SKM-1 (cell line): Measurements from ENCODE around the gene GNG7.
"Not testable (repeated sequence)": the region's sequence is repeated elsewhere in the genome, so short reads cannot be mapped to it uniquely, and the experiment has no call there.

Source experiments
- DNase-seq: peaks from one replicate; lab custom pipeline; 2025; ENCODE audit not compliant: unreplicated experiment; lab: John Stamatoyannopoulos, UW

GNG7 gene

GRCh38 chr19:2579678-2580280, 122.7 kb downstream of the GNG7 start:
- no peak for DNase-seq

- DNase-seq: no peak
Measured at GRCh38 chr19:2578901-2579677, 123.4 kb downstream of the GNG7 start.

- no peak for DNase-seq
Measured at GRCh38 chr19:2578391-2578890, 124.1 kb downstream of the GNG7 start.

DNA sequence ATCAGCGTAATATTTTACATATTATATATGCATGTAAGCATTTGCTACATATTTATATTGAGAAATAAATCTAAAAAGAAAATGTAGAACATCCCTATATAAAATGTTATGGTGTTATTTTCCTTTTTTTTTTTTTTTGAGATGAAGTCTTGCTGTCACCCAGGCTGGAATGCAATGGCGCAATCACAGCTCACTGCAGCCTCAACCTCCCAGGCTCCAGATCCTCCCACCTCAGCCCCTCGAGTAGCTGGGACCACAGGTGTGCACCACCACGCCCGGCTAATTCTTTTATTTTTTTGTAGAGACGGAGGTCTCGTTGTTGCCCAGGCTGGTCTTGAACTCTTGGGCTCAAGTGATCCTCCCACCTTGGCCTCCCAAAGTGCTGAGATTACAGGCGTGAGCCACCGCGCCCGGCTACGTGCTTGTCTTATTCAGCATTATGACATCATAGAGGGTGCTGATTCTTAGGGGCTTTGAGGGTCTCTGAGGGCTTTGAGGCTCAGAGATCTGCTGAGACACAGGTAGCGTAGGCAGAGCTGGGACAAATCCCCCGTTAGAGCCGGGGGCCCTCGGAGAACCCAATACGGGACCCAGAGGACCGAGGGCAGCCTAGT, 124.7 kb downstream of the GNG7 start:
- DNase-seq: no peak

DNA sequence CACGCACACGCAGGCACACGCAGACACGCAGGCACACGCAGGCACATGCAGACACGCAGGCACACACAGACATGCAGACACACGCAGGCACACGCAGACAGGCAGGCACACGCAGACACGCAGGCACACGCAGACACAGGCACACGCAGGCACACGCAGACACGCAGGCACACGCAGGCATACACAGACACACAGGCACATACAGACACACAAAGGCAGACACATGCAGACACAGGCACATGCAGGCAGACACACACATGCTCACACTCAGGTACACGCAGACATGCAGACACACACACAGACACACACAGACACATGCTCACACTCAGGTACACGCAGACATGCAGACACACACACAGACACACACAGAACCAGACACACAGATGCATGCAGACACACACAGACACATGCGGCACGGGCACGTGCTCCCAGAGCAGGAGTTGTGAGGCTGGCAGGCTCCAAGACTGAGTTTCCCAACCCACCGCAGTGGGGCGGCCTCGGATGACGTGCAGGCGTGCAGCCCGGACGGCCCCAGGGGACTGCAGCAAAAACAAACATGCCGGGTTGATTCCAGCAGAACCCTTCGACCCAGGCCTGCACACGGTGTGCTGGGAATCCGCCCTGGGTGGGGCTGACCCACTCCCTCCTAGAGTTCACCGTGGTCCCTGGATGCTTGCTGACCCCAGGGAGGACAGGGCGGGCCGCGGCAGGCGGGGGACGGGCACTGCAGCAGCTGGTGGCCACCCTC, 126.6 kb downstream of the GNG7 start:
- no peak for DNase-seq

DNA sequence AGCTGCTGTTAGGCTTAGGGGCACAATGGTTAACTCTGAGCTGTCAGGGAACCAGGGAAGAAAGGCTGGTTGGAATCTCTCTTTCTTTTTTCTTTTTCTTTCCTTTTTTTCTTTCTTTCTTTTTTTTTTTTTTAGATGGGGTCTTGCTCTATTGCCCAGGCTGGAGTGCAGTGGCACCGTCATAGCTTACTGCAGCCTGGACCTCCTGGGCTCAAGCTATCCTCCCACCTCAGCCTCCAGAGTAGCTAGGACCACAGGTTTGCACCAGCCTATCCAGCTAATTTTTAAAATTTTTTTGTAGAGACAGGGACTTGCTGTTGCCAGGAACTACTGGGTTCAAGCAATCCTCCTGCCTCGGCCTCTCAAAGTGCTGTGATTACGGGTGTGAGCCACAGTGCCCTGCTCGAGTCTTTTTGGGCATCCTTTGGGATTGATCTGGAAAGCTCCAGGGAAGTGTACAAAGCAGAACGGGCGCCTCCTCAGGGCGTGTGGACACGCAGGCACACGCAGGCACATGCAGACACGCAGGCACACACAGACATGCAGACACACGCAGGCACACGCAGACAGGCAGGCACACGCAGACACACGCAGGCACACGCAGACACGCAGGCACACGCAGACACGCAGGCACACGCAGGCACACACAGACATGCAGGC, 127.4 kb downstream of the GNG7 start:
- no peak for DNase-seq

DNA sequence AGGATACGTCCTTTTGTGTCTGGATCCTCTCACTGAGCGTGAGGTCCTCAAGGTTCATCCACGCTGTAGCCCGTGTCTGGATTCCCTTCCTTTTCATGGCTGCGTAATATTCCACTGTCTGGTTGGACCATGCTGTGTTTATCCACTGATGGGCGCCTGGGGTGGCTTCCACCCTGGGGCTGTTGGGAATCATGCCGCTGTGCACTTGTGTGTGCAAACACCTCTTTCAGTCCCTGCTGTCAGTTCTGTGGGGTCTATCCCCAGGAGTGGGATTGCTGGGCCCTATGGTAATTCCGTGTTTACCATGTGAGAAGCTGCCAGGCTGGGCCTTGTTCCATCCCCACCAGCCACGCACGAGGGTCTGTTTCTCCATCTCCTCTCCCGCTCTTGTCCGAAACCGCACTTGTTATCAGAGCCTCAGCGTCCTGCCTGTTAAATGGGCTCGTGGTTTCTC, 128.0 kb downstream of the GNG7 start:
- no peak for DNase-seq

- no peak for DNase-seq
Measured at GRCh38 chr19:2573916-2574315, 128.6 kb downstream of the GNG7 start.

GRCh38 chr19:2572152-2572551, 130.3 kb downstream of the GNG7 start:
- DNase-seq: not testable (repeated sequence)

- no peak for DNase-seq
Measured at GRCh38 chr19:2569596-2570465, 132.7 kb downstream of the GNG7 start.

DNA sequence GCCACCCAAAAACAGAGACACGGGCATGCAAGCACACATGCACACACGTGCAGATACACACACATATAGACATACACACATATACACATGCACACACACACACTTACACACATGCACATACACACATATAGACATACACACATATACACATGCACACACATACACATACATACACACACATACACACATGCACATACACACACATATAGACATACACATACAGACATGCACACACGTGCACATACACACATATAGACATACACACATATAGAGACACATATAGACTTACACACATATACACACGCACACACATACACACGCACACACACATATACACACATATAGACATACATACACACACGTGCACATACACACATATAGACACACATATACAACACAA, 134.5 kb downstream of the GNG7 start:
- no peak for DNase-seq

DNA sequence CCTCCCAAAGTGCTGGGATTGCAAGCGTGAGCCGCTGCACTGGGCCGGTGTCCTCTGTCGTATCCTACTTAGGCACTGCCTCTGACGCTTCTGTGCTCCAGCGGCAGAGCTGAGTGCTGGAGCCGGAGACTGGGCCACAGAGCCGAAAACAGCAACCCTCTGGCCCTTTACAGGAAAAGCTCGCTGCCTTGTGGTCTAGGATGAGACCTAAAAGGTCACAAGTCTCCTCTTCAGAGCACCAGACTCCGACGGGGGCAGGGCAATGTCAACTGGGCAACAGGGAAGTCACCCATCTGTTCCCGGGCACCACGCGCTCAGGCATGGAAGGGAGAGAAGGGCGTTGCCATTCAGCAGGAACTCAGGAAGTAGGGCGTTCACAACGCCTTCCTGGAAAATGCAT, 134.9 kb downstream of the GNG7 start:
- DNase-seq: no peak

GRCh38 chr19:2563546-2563945, 138.9 kb downstream of the GNG7 start:
- DNase-seq: not testable (repeated sequence)

GRCh38 chr19:2561895-2562294, 140.6 kb downstream of the GNG7 start:
- DNase-seq: no peak

GRCh38 chr19:2561221-2561620, 141.3 kb downstream of the GNG7 start:
- DNase-seq: no peak

DNA sequence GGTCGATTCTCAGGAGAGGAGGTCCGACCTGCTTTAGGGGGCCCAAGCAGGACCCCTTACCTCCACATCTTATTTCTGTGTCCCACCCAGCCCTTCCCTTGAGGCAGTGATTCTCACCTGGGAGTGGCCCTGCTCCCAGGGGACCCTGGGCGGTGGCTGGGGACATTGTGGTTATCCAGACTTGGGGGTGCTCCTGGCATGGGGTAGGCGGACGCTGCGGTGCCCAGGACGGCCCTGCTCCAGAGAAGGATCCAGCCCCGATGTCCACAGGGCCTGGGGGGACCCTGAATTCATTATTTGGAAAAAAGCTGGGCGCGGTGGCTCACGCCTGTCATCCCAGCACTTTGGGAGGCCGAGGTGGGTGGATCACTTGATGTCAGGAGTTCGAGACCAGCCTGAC, 142.1 kb downstream of the GNG7 start:
- no peak for DNase-seq

DNA sequence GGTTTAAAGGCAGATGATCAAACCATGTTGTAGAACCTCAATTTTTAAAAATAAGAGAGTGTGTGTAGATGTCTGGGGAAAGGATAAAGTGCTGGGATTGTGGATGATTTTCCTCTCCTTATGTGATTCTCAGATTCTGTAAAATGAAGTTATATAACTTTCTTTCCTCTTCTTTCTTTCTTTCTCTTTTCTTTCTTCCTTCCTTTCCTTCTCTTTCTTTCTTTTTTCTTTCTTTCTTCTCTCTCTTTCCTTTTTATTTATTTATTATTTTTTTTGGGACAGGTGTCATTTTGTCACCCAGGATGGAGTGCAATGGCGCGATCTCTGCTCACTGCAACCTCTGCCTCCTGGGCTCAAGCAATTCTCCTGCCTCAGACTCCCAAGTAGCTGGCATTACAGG, 144.0 kb downstream of the GNG7 start:
- no peak for DNase-seq

GRCh38 chr19:2558131-2558530, 144.4 kb downstream of the GNG7 start:
- not testable (repeated sequence) for DNase-seq

- no peak for DNase-seq
Measured at GRCh38 chr19:2557093-2557440, 145.4 kb downstream of the GNG7 start.
